ENCODE data around the gene USP16.

- TF ChIP-seq, protein P1, sequence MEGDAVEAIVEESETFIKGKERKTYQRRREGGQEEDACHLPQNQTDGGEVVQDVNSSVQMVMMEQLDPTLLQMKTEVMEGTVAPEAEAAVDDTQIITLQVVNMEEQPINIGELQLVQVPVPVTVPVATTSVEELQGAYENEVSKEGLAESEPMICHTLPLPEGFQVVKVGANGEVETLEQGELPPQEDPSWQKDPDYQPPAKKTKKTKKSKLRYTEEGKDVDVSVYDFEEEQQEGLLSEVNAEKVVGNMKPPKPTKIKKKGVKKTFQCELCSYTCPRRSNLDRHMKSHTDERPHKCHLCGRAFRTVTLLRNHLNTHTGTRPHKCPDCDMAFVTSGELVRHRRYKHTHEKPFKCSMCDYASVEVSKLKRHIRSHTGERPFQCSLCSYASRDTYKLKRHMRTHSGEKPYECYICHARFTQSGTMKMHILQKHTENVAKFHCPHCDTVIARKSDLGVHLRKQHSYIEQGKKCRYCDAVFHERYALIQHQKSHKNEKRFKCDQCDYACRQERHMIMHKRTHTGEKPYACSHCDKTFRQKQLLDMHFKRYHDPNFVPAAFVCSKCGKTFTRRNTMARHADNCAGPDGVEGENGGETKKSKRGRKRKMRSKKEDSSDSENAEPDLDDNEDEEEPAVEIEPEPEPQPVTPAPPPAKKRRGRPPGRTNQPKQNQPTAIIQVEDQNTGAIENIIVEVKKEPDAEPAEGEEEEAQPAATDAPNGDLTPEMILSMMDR (IDR thresholded peaks at IDR 0.05; ENCODE audit: borderline replicate concordance, extremely low read depth, low read length, poor library complexity, severe bottlenecking) = no peak
- TF ChIP-seq EZH2 (IDR thresholded peaks at IDR 0.05; ENCODE audit: borderline replicate concordance, low read depth, low read length, severe bottlenecking) = no peak
Observed at GRCh38 chr21:28991861-28992525, 32.5 kb upstream of the USP16 start.

Measured in DND-41 (cell line).